HG03571 (cell line): ENCODE measurements around the gene ARMC2.

Experiments used
- ATAC-seq: cut with Tn5 transposase; IDR thresholded peaks from one replicate; pipeline ENCODE4 v1.9.1; 2021; ENCODE audit not compliant: unreplicated experiment

The ARMC2 gene

GRCh38 chr6:109009962-109010704, 161.9 kb downstream of the ARMC2 start:
- ATAC-seq, result no peak

GRCh38 chr6:109010705-109011102, 162.5 kb downstream of the ARMC2 start:
- ATAC-seq, result no peak

GRCh38 chr6:109013656-109014305, 165.6 kb downstream of the ARMC2 start:
- ATAC-seq, result no peak

- no peak for ATAC-seq
Observed at GRCh38 chr6:109014606-109015005, 166.4 kb downstream of the ARMC2 start.

- ATAC-seq, result no peak
Observed at GRCh38 chr6:109015176-109015575, 167.0 kb downstream of the ARMC2 start.

- ATAC-seq, result no peak
Observed at GRCh38 chr6:109019911-109020310, 171.7 kb downstream of the ARMC2 start.

GRCh38 chr6:109021870-109022269, 173.6 kb downstream of the ARMC2 start:
- no peak for ATAC-seq

GRCh38 chr6:109023356-109023925, 175.2 kb downstream of the ARMC2 start:
- no peak for ATAC-seq
